Fibroblast of the aortic adventitia (primary cell): Measurements from ENCODE around the gene FIGNL1. TPM values are rescaled to one million over a fixed set of nuclear protein-coding genes. Genes with fewer than 3 reads are reported as not detected.

Source experiments
- DNase-seq: peaks from one replicate; pipeline ENCODE4 v3.0.0-alpha.2; 2010; ENCODE audit warnings: low read depth
- H3K4me3 ChIP-seq: 2 replicates; pipeline ENCODE4 v1.5.1; 2011; ENCODE audit warnings: low read depth, mild to moderate bottlenecking, control low read depth, low read length, moderate library complexity
- CTCF ChIP-seq: IDR thresholded peaks from 2 replicates; pipeline ENCODE4 v1.5.1; 2011; ENCODE audit warnings: mild to moderate bottlenecking, low read length, control low read depth, inconsistent platforms; ENCODE audit not compliant: insufficient read depth
- total RNA-seq: library from RNA; depleted of rRNA; stranded (reverse); fragments of >200 nt; gene quantifications from 2 replicates; pipeline ENCODE4 v1.2.3, GENCODE V29; 2012; ENCODE audit warnings: low replicate concordance

The FIGNL1 gene
- total RNA-seq, 1 donor, result 33.6 TPM

GRCh38 chr7:50492770-50493519 is 42.8 kb upstream of the FIGNL1 start:
- DNase-seq, result no peak
- H3K4me3 ChIP-seq, result no peak overlapping the region
- no peak for TF ChIP-seq CTCF

- DNase-seq, result no peak
- no peak overlapping the region for H3K4me3 ChIP-seq
- TF ChIP-seq CTCF, result no peak
Measured at GRCh38 chr7:50491943-50492342, 41.8 kb upstream of the FIGNL1 start.

- no peak overlapping the region for H3K4me3 ChIP-seq
Measured at GRCh38 chr7:50491209-50491608, 41.1 kb upstream of the FIGNL1 start.

GRCh38 chr7:50488379-50488778 is 38.2 kb upstream of the FIGNL1 start:
- H3K4me3 ChIP-seq, result no peak overlapping the region
- no peak for DNase-seq
- TF ChIP-seq CTCF, result no peak

More at GRCh38 chr7:50491209-50491608, 41.1 kb upstream of the FIGNL1 start:
- no peak for TF ChIP-seq CTCF
- no peak for DNase-seq

- TF ChIP-seq CTCF, result no peak
- no peak overlapping the region for H3K4me3 ChIP-seq
- no peak for DNase-seq
Measured at GRCh38 chr7:50486512-50486911, 36.4 kb upstream of the FIGNL1 start.

GRCh38 chr7:50481867-50482266 is 31.7 kb upstream of the FIGNL1 start:
- DNase-seq, result no peak
- peak; percentile 4 for TF ChIP-seq CTCF
- no peak overlapping the region for H3K4me3 ChIP-seq

GRCh38 chr7:50480797-50481196 is 30.6 kb upstream of the FIGNL1 start:
- no peak overlapping the region for H3K4me3 ChIP-seq
- DNase-seq, result no peak
- no peak for TF ChIP-seq CTCF
